ENCODE measurements around the gene PAGR1.

Gene PAGR1

GRCh38 chr16:29848420-29849297, 32.7 kb downstream of the PAGR1 start:
- CTCF ChIA-PET: interaction anchor here (0.6 to 4.7 kb wide), 42 partner anchors 9 to 208 kb away, joined by 3 to 99 read pairs (median 4); partner anchors contain the start of genes C16orf92, CDIPT, KIF22 and MAZ
- POLR2A ChIA-PET: interaction anchor here (0.6 to 1.8 kb wide), 4 partner anchors 13 to 113 kb away, joined by 3 to 5 read pairs (median 4); partner anchors contain the start of genes MVP and TMEM219
- H3K4me3 ChIP-seq (ENCODE audit: low read depth, low read length): no peak overlapping the region
- peak; percentile 90 for TF ChIP-seq CTCF (IDR thresholded peaks at IDR 0.05; ENCODE audit: insufficient read depth, low read length, missing control alignments)
- DNase-seq (ENCODE audit: low read depth, low spot score): no peak

GRCh38 chr16:29849505-29849904, 33.6 kb downstream of the PAGR1 start:
- no peak for TF ChIP-seq CTCF (IDR thresholded peaks at IDR 0.05; ENCODE audit: insufficient read depth, low read length, missing control alignments)
- ChIA-PET POLR2A (interaction anchor here (0.6 kb wide), 1 partner anchor 26 kb away, joined by 3 read pairs; no protein-coding TSS in a partner anchor), CTCF (interaction anchor here (0.9 to 4.7 kb wide), 18 partner anchors 10 to 173 kb away, joined by 4 to 99 read pairs (median 8); partner anchors contain the start of genes C16orf92, CDIPT, KIF22 and MAZ)
- H3K4me3 ChIP-seq (ENCODE audit: low read depth, low read length): no peak overlapping the region
- no peak for DNase-seq (ENCODE audit: low read depth, low spot score)

GRCh38 chr16:29850998-29851397, 35.0 kb downstream of the PAGR1 start:
- no peak for DNase-seq (ENCODE audit: low read depth, low spot score)
- H3K4me3 ChIP-seq (ENCODE audit: low read depth, low read length): no peak overlapping the region
- ChIA-PET CTCF (interaction anchor here (1.2 to 4.0 kb wide), 3 partner anchors 43 to 181 kb away, joined by 3 to 34 read pairs (median 4); partner anchors contain the start of genes ASPHD1 and MAZ), POLR2A (interaction anchor here (0.6 kb wide), 2 partner anchors 57 to 111 kb away, joined by 3 read pairs; partner anchors contain the start of gene TMEM219)
- TF ChIP-seq CTCF (IDR thresholded peaks at IDR 0.05; ENCODE audit: insufficient read depth, low read length, missing control alignments): no peak

GRCh38 chr16:29852654-29853053, 36.7 kb downstream of the PAGR1 start:
- peak; percentile 16 for DNase-seq (ENCODE audit: low read depth, low spot score)
- TF ChIP-seq CTCF (IDR thresholded peaks at IDR 0.05; ENCODE audit: insufficient read depth, low read length, missing control alignments): no peak
- H3K4me3 ChIP-seq (ENCODE audit: low read depth, low read length): no peak overlapping the region
- CTCF ChIA-PET: interaction anchor here (0.8 to 1.9 kb wide), 7 partner anchors 10 to 179 kb away, joined by 3 to 9 read pairs (median 3); partner anchors contain the start of genes CDIPT and TLCD3B
- POLR2A ChIA-PET: no interaction called here

GRCh38 chr16:29854520-29855100, 38.7 kb downstream of the PAGR1 start:
- DNase-seq (ENCODE audit: low read depth, low spot score): no peak
- no peak overlapping the region for H3K4me3 ChIP-seq (ENCODE audit: low read depth, low read length)
- POLR2A ChIA-PET: interaction anchor here (0.6 to 0.8 kb wide), 2 partner anchors 62 to 108 kb away, joined by 3 read pairs; no protein-coding TSS in a partner anchor
- TF ChIP-seq CTCF (IDR thresholded peaks at IDR 0.05; ENCODE audit: insufficient read depth, low read length, missing control alignments): no peak
- CTCF ChIA-PET: interaction anchor here (1.4 kb wide), 1 partner anchor 47 kb away, joined by 4 read pairs; no protein-coding TSS in a partner anchor

Data from AG04449 (cell line).